GM20000 (cell line): ENCODE measurements around the gene SLC22A8.
"Not testable (repeated sequence)": the region's sequence is repeated elsewhere in the genome, so short reads cannot be mapped to it uniquely, and the experiment has no call there.

Experiments
- DNase-seq: peaks from one replicate; pipeline ENCODE4 v3.0.0; 2012; ENCODE audit warnings: low spot score
- TF ChIP-seq, protein P1 (sequence below): IDR thresholded peaks from 2 replicates; pipeline ENCODE4 v1.5.1; 2012; ENCODE audit warnings: mild to moderate bottlenecking, control low read depth; ENCODE audit errors: extremely low read depth, missing control alignments

SLC22A8 gene

GRCh38 chr11:62957147-62957546 lies 58.5 kb downstream of the SLC22A8 start:
- no peak for DNase-seq

DNA sequence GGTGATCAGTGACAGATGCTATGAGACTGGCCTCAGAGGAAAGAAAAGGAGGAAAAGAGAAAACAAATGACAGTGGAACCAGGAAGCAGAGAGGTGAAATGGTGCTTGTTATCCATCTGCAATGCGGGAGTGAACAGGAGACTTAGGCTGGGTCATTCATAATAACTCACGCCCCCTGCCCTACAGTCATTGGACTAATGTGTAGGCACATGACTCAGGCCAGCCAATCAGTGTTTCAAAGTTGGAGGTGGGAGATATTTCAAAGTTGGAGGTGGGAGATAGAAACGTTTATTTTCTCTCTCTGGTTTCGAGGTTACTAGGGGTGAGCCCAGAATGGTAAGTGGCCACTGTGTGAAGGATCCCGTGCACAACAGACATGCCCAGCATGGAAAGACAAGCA lies 61.2 kb downstream of the SLC22A8 start:
- TF ChIP-seq, protein P1, sequence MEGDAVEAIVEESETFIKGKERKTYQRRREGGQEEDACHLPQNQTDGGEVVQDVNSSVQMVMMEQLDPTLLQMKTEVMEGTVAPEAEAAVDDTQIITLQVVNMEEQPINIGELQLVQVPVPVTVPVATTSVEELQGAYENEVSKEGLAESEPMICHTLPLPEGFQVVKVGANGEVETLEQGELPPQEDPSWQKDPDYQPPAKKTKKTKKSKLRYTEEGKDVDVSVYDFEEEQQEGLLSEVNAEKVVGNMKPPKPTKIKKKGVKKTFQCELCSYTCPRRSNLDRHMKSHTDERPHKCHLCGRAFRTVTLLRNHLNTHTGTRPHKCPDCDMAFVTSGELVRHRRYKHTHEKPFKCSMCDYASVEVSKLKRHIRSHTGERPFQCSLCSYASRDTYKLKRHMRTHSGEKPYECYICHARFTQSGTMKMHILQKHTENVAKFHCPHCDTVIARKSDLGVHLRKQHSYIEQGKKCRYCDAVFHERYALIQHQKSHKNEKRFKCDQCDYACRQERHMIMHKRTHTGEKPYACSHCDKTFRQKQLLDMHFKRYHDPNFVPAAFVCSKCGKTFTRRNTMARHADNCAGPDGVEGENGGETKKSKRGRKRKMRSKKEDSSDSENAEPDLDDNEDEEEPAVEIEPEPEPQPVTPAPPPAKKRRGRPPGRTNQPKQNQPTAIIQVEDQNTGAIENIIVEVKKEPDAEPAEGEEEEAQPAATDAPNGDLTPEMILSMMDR = no peak
- DNase-seq = no peak

More at GRCh38 chr11:62957147-62957546, 58.5 kb downstream of the SLC22A8 start:
- TF ChIP-seq, protein P1 = no peak

GRCh38 chr11:62953811-62954210 lies 61.8 kb downstream of the SLC22A8 start:
- no peak for DNase-seq
- TF ChIP-seq, protein P1 = no peak

- TF ChIP-seq, protein P1 = no peak
These were observed 66.8 kb downstream of the SLC22A8 start for GRCh38 chr11:62948765-62949320.

GRCh38 chr11:62945538-62945937 lies 70.1 kb downstream of the SLC22A8 start:
- DNase-seq = not testable (repeated sequence)

More at GRCh38 chr11:62948765-62949320, 66.8 kb downstream of the SLC22A8 start:
- DNase-seq = no peak
